Medulla oblongata (tissue), 1 donor: ENCODE measurements around the gene EYA2.

Experiments
- DNase-seq: peaks from one replicate; pipeline ENCODE4 v3.0.0-alpha.2; 2015; ENCODE audit errors: extremely low spot score

Gene EYA2

GRCh38 chr20:47033665-47034064, 139.0 kb downstream of the EYA2 start:
- DNase-seq: no peak

- no peak for DNase-seq
Observed at GRCh38 chr20:47035026-47035590, 140.5 kb downstream of the EYA2 start.

DNA sequence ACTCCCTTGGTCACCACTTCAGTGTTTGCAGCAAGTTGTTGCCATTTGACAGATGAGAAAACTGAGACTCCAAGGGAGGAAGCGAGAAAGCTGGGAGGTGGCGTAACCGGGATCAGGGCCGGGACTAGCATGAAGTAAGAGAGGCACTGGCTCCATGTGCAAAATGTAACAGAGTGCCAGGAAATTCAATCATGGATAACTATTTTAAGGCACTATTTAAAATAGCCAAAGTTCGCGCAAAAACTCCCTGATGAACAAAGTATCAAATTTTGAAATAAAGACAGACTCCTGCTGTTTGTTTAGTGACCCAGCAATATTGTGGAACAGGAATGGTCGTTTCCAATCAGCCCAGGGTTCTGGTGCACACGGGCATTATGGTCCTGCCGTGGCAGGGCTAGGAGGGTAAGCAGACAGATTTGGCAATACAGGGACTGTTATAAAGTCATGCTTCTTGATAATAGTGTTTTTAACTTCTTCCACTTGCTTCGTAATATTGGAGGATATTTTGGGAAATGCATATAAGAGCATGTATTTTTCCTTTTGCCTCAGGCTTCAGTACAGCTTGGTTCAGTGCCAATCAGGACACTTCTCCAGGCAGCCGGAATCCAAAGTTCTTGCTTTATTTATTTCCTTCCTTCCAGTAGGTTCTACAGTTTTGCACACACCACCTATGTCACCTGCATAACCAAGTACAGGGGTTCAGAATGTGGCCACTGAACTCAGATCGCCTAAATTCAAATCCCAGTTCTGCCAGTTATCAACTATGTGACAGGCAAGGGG, 141.6 kb downstream of the EYA2 start:
- DNase-seq: no peak

DNA sequence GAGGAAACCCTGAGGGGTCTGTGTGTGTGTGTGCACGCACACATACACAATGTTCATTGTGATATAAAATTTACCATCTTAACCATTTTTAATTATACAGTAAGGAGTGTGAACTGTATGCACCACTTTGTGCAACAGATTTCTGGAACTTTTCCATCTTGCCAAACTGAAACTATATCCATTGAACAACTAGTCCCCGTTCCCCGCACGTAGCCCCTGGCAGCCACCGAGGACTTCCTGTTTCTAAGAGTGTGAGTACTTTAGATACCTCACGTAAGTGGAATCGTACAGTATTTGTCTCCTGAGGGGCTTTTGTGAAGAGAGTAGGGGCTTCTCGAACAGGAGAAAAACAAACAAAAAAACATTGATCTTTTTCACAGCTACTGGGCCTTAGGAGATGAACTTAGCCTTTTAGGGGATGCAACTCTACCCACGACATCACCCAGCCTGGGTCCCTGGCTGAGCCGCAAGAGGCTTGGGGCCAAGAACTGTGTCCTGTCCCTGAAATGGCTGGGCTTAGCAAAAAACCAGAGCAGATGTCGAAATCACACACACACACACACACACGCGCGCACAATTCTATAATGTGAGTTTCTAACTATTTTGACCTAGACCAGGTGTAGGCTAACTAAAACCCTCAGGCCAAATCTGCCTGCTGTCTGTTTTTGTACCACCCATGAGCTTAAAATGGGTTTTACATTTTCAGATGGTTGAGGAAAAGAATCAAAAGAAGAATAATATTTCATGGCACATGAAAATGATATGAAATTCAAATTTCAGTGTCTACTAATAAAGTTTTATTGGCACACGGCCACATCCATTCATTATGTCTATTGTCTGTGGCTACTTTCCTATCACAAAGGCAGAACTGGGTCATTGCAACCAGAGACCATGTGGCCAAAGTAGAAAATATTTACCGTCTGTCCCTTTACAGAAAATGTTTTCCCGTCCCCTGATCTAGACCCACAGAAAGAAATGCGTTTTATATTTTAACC, 144.2 kb downstream of the EYA2 start:
- no peak for DNase-seq

GRCh38 chr20:47040506-47041125, 146.0 kb downstream of the EYA2 start:
- no peak for DNase-seq

DNA sequence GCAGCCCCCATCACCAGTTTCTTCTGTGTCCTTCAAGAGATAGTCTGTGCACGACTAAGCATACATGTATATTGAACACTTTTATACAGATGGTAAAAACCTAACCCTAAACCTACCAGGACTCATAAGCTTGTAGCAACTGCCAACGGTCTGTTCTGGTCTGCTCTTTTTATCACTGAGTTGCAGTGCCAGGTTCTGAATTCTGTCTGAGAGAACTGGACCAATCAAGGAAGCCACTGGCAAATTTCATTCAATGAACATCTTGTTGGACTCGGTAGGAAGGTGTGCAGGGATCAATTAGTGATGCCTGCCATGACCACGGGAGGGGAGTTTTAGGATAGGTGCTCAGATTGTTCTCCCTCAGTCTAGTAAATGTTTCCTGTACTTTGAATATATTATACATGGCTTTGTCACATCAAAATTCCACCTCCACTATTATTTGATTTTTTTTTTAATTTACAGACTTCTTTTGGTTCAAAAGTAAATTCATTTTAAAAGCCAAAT, 146.8 kb downstream of the EYA2 start:
- DNase-seq: no peak

GRCh38 chr20:47042464-47042863, 147.8 kb downstream of the EYA2 start:
- DNase-seq: no peak

DNA sequence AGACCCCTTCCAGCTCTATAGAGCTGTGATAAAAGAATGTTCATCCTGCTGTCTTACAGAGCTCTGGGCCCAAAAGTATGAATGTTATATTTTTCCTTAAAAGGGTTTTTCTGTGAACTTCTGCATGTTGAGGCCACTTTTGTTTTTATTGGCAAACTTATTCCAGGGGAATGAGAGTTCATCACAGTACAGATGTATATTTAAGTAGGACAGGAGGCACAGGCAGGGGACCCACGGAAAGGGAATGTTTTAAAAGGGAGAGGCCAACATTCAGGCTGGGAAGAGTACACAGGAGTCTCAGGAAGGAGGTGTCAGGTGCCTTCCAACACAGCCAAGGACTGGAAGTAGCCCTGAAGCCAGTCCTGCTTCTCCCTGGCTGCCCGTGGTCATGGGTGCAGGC, 148.4 kb downstream of the EYA2 start:
- no peak for DNase-seq

- DNase-seq: no peak
Observed at GRCh38 chr20:47044938-47045337, 150.3 kb downstream of the EYA2 start.

GRCh38 chr20:47048054-47048453, 153.4 kb downstream of the EYA2 start:
- DNase-seq: no peak

DNA sequence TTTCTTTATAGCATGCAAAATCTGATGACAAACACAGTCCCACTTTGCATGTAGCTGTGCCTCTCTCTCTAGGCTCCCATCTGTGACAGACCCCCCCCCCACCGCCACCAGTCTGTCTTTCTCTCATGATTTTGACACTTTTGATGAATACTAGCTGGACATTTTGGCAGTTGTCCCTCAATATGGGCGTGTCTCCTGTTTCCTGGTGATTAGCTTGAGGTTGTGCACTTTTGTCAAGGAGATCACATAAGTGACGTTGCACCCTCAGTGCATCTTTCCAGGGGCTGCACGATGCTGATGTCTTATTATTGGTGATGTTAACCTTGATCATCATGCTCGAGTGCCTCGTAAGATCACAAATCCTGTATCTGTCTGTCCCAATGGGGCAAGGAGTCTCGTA, 155.1 kb downstream of the EYA2 start:
- DNase-seq: no peak

GRCh38 chr20:47050996-47051395, 156.4 kb downstream of the EYA2 start:
- DNase-seq: no peak

GRCh38 chr20:47051936-47052526, 157.4 kb downstream of the EYA2 start:
- peak; percentile 49 for DNase-seq

DNA sequence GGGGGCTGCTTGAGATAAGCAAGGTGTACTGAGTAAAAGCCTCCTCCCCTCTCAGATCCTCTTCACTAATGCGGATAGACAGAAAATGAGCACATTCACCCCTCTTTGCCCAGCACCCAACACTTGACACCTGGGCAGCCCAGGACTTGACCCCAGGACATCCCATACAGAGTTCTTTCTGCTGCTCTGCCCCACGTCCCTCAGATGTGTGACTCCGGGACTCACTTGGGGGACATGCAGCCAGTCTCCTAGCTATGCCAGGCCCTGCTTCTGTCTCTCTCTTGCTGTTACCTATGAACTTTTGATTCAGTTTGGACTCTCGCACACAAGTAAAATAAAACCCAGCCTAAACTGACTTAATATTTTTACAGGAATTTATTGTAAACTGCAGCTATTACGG, 159.9 kb downstream of the EYA2 start:
- DNase-seq: no peak

DNA sequence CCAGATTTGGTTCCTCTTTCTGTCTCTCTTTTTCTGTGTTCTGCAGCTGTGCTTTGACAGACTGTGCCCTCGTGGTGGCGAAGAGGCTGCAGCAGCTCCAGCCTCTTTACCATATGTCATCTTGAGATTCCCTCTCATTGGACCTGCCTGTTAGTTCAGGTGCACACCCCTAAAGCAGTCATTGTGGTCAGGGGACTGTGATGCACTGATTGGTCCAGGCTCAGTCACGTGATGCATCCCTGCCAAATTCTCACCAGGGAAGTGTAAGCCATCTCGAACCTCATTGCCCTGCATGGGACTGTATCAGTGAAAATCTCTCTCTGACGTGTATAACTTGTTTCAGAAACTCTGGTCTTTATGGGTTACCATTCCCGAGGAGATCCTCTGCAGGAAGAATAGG, 160.3 kb downstream of the EYA2 start:
- DNase-seq: no peak

- no peak for DNase-seq
Observed at GRCh38 chr20:47055699-47056369, 161.2 kb downstream of the EYA2 start.

GRCh38 chr20:47057661-47058060, 163.0 kb downstream of the EYA2 start:
- no peak for DNase-seq

GRCh38 chr20:47058236-47058635, 163.6 kb downstream of the EYA2 start:
- no peak for DNase-seq

GRCh38 chr20:47059536-47059935, 164.9 kb downstream of the EYA2 start:
- DNase-seq: no peak

- DNase-seq: no peak
Observed at GRCh38 chr20:47061549-47061948, 166.9 kb downstream of the EYA2 start.
